K562 (cell line): ENCODE data around the gene GABRA4. TPM values are rescaled to one million over a fixed set of nuclear protein-coding genes. Genes with fewer than 3 reads are reported as not detected.

Experiments used
- ATAC-seq: fragments of 200-7000 bp; cut with Tn5 transposase; 3 replicates; pipeline ENCODE4 v1.9.1; 2020; ENCODE audit warnings: moderate library complexity
- BruUV-seq: library from RNA; stranded (reverse); fragments of 400-500 nt; replicated peaks from 2 replicates; lab custom pipeline; 2021; lab: Mats Ljungman, UMichigan
- CTCF ChIA-PET: fragments of 300-600 bp; formaldehyde crosslinking; extraction: SDS; loops from one replicate; lab custom pipeline; 2021; ENCODE audit warnings: low intra/inter-chr PET ratio; lab: Yijun Ruan, JAX
- POLR2A ChIA-PET: fragments of 300-600, 350-650 bp; sonication (Branson Sonifier 250); formaldehyde crosslinking; extraction: SDS; loops from one replicate; lab custom pipeline; 2021; ENCODE audit warnings: antibody characterized with exemption, inconsistent platforms; lab: Yijun Ruan, JAX
- DNase-seq, 4 experiments: peaks; one replicate each; pipeline versions ENCODE4 v3.0.0 to v3.0.0-alpha.2; 2011 to 2018; ENCODE audit warnings: low spot score in 3 of 4, mixed read lengths in 3 of 4; ENCODE audit errors: extremely low read depth in 1 of 4
- FAIRE-seq: peaks from 2 replicates; lab custom pipeline; 2011; peaks lifted over from hg19 to GRCh38; lab: Jason Lieb, UNC
- H2AFZ ChIP-seq: 2 replicates; pipeline ENCODE4 v1.6.0; 2011; ENCODE audit warnings: low read depth, low read length, control low read depth, inconsistent platforms
- H3K27ac ChIP-seq: fragments of 200-600 bp; 3 replicates; pipeline ENCODE4 v1.8.0; 2011; ENCODE audit warnings: low read depth, mild to moderate bottlenecking, control low read depth, inconsistent platforms, low read length, moderate library complexity, mixed read lengths; ENCODE audit errors: extremely low read depth
- H3K27me3 ChIP-seq, 2 experiments: fragments of 300-600 bp in 1 of 2; 2 replicates in 1 of 2; 3 replicates in 1 of 2; pipeline versions ENCODE4 v1.6.0 to v1.8.0; 2011; ENCODE audit warnings: inconsistent platforms in 2 of 2, low read length in 2 of 2, mild to moderate bottlenecking in 1 of 2, mixed read lengths in 1 of 2, moderate library complexity in 1 of 2; ENCODE audit not compliant: control insufficient read depth in 2 of 2, insufficient read depth in 2 of 2
- H3K36me3 ChIP-seq: fragments of 300-600 bp; 3 replicates; pipeline ENCODE4 v1.8.0; 2011; ENCODE audit warnings: mild to moderate bottlenecking, low read length, inconsistent platforms; ENCODE audit not compliant: control insufficient read depth, insufficient read depth
- H3K4me1 ChIP-seq, 2 experiments: fragments of 200-600 bp in 1 of 2; replicated peaks in 1 of 2; 2 replicates in 1 of 2; 3 replicates in 1 of 2; pipeline versions ENCODE4 v1.5.1 to v1.8.0; 2011; ENCODE audit warnings: inconsistent platforms in 2 of 2, low read length in 2 of 2, mild to moderate bottlenecking in 1 of 2, mixed read lengths in 1 of 2, moderate library complexity in 1 of 2; ENCODE audit not compliant: control insufficient read depth in 2 of 2, insufficient read depth in 2 of 2
- H3K4me2 ChIP-seq: 2 replicates; pipeline ENCODE4 v1.6.1; 2011; ENCODE audit warnings: low read length, control low read depth, inconsistent platforms, mixed read lengths; ENCODE audit not compliant: insufficient read depth
- H3K4me3 ChIP-seq: fragments of 200-600 bp; sonication (generic), shearing (Covaris generic); 2 replicates; pipeline ENCODE4 v1.5.1; 2016; ENCODE audit warnings: control low read depth, inconsistent platforms
- H3K79me2 ChIP-seq: fragments of 200-600 bp; 3 replicates; pipeline ENCODE4 v1.8.0; 2011; ENCODE audit warnings: low read length, inconsistent platforms; ENCODE audit not compliant: control insufficient read depth, insufficient read depth
- H3K9ac ChIP-seq, 2 experiments: 2 replicates each; pipeline versions ENCODE4 v1.6.0 to v1.6.1; 2011; ENCODE audit warnings: low read depth in 2 of 2, low read length in 2 of 2, control low read depth in 1 of 2, inconsistent platforms in 1 of 2, mild to moderate bottlenecking in 1 of 2, mixed read lengths in 1 of 2; ENCODE audit not compliant: insufficient read depth in 1 of 2
- H3K9me1 ChIP-seq: one replicate; pipeline ENCODE4 v1.6.0; 2011; ENCODE audit warnings: inconsistent platforms, mild to moderate bottlenecking, low read length, moderate library complexity; ENCODE audit not compliant: control insufficient read depth, insufficient read depth
- H3K9me3 ChIP-seq: replicated peaks from 2 replicates; pipeline ENCODE4 v1.5.1; 2011; ENCODE audit warnings: low read depth, low read length, inconsistent platforms; ENCODE audit not compliant: control insufficient read depth, insufficient read depth
- H4K20me1 ChIP-seq: replicated peaks from 2 replicates; pipeline ENCODE4 v1.6.1; 2011; ENCODE audit warnings: low read length, inconsistent platforms, mixed read lengths; ENCODE audit not compliant: control insufficient read depth, insufficient read depth
- CHAMP1 ChIP-seq: fragments of 450-650 bp; IDR thresholded peaks from 2 replicates; pipeline ENCODE4 v1.6.1; 2016; ENCODE audit warnings: mild to moderate bottlenecking
- MCM5 ChIP-seq: fragments of 450-650 bp; IDR thresholded peaks from 2 replicates; pipeline ENCODE4 v1.6.1; 2016; ENCODE audit warnings: low read depth
- STAT6 ChIP-seq: sonication (generic); formaldehyde crosslinking; IDR thresholded peaks from 2 replicates; pipeline ENCODE4 v1.8.1; 2023; ENCODE audit warnings: mild to moderate bottlenecking, missing genetic modification reagents
- ZKSCAN3 ChIP-seq: fragments of 250-450 bp; sonication (Bioruptor Pico); IDR thresholded peaks from 2 replicates; pipeline ENCODE4 v1.4.0; 2020
- ZNF512 ChIP-seq: IDR thresholded peaks from 2 replicates; pipeline ENCODE4 v1.6.1; 2016; ENCODE audit warnings: missing genetic modification characterization, missing compliant biosample characterization
- ZNF780A ChIP-seq: fragments of 250-450 bp; sonication (Bioruptor Pico); IDR thresholded peaks from 2 replicates; pipeline ENCODE4 v1.5.0; 2021; ENCODE audit warnings: mild to moderate bottlenecking
- WGBS: fragments of 100-300 bp; shearing (Covaris generic); methylation state at CpG from one replicate; pipeline ENCODE4 v1.1.6; 2016; ENCODE audit warnings: low coverage, mixed read lengths; ENCODE audit not compliant: insufficient coverage; ENCODE audit errors: missing lambda C conversion rate; 5-methylcytosine and 5-hydroxymethylcytosine counted together
- in situ Hi-C: fragments of 300-500 bp; cut with MboI; formaldehyde crosslinking; loops from 4 replicates; pipeline ENCODE4 v1.15.0; 2018; ENCODE audit warnings: inconsistent platforms, mixed read lengths
- intact Hi-C: fragments of 100-400 bp; cut with micrococcal nuclease; formaldehyde crosslinking; loops from 2 replicates; pipeline ENCODE4 v1.14.2; 2022
- polyA plus RNA-seq, 8 experiments: library from polyadenylated mRNA; depleted of rRNA in 4 of 8; stranded (reverse) in 5 of 8; unstranded in 3 of 8; fragments of >200 nt; fragmentation: Nextera tagmentation in 2 of 8; fragmentation: Illumina TruSeq in 1 of 8; extraction: Ambion mirVana in 2 of 8; extraction: Trizol in 1 of 8; gene quantifications; 2 replicates each; pipeline versions ENCODE4 v1.2.1 to v1.2.3, GENCODE V29; 2011 to 2014; ENCODE audit warnings: inconsistent platforms in 1 of 8, missing spikeins in 1 of 8
- total RNA-seq, 7 experiments: library from RNA; depleted of rRNA in 6 of 7; stranded (reverse); fragments of >200 nt in 6 of 7; fragmentation: Illumina TruSeq in 2 of 7; extraction: Trizol in 2 of 7; gene quantifications; 2 replicates each; pipeline versions ENCODE4 v1.2.1 to v1.2.3, GENCODE V29; 2011 to 2021; ENCODE audit warnings: low replicate concordance in 1 of 7

Gene GABRA4
- total and polyA plus RNA-seq, 9 of the 15 experiments (the other 6 are each of a cell fraction or from before 2014, with no cell fraction given) = not detected

- H3K9me1 ChIP-seq = no peaks in the 10 kb centered on the region
- DNase-seq (no peak), FAIRE-seq (no peak), ATAC-seq (no peak)
- H3K9me3 ChIP-seq = no peaks in the 10 kb centered on the region
- ChIA-PET POLR2A (interaction anchor here (0.6 kb wide), 1 partner anchor 8 kb away, joined by 3 read pairs; no protein-coding TSS in a partner anchor), CTCF (no interaction called here)
- no peaks in the 10 kb centered on the region for H3K79me2 ChIP-seq
- H3K4me3 ChIP-seq = no peak overlapping the region
- H3K4me2 ChIP-seq = no peak overlapping the region
- no peaks in the 10 kb centered on the region for H3K27me3 ChIP-seq
- WGBS = 1% methylated on average over 9 of the region's 9 CpGs
- no peaks in the 10 kb centered on the region for H3K36me3 ChIP-seq
- in situ Hi-C loops (no loop called here), intact Hi-C loops (no loop called here)
- no peaks in the 10 kb centered on the region for H4K20me1 ChIP-seq
- no TSS peak for BruUV-seq
- no peak overlapping the region for H3K9ac ChIP-seq
- TF ChIP-seq ZNF512 (tag) (no peak), CHAMP1 (no peak), ZKSCAN3 (no peak), MCM5 (no peak), ZNF780A (CRISPR knock-in tag) (no peak), STAT6 (CRISPR knock-in tag) (no peak)
- no peak overlapping the region for H2AFZ ChIP-seq
- no peak overlapping the region for H3K27ac ChIP-seq
- H3K4me1 ChIP-seq = no peaks in the 10 kb centered on the region
Observed at GRCh38 chr4:46992338-46992737, 1.0 kb downstream of the GABRA4 start.
